GM18519 (cell line): ENCODE data around the gene OR51L1.
"Not testable (repeated sequence)": the region's sequence is repeated elsewhere in the genome, so short reads cannot be mapped to it uniquely, and the experiment has no call there.

Experiments used
- ATAC-seq: cut with Tn5 transposase; IDR thresholded peaks from one replicate; pipeline ENCODE4 v1.9.1; 2021; ENCODE audit warnings: mild to moderate bottlenecking, moderate library complexity; ENCODE audit not compliant: unreplicated experiment, low FRiP score

Gene OR51L1

GRCh38 chr11:4994551-4994950, at the start of gene OR51L1:
Gene OR51L1, plus strand, starts transcription at chr11:4994851. Its CDS starts 4,132 bp downstream, at chr11:4998983.
- ATAC-seq: no peak

GRCh38 chr11:4947505-4947904, 47.1 kb upstream of the OR51L1 start, which contains the start of gene OR51A4:
Gene OR51A4, minus strand, starts transcription at chr11:4947605. Its CDS starts 505 bp downstream, at chr11:4947100.
- ATAC-seq: no peak

GRCh38 chr11:4955613-4956012, 39.0 kb upstream of the OR51L1 start, which contains the start of gene OR51A2:
Gene OR51A2, minus strand, starts transcription at chr11:4955713. Its CDS starts 0 bp downstream, at chr11:4955713.
- not testable (repeated sequence) for ATAC-seq

GRCh38 chr11:4957396-4957795, 37.3 kb upstream of the OR51L1 start:
- ATAC-seq: no peak

GRCh38 chr11:4960877-4961276, 33.8 kb upstream of the OR51L1 start:
- ATAC-seq: no peak

GRCh38 chr11:4962816-4963215, 31.8 kb upstream of the OR51L1 start:
- no peak for ATAC-seq

- no peak for ATAC-seq
Observed at GRCh38 chr11:4975436-4975835, 19.2 kb upstream of the OR51L1 start.

GRCh38 chr11:4979036-4979435, 15.6 kb upstream of the OR51L1 start:
- no peak for ATAC-seq

- ATAC-seq: no peak
Observed at GRCh38 chr11:4982678-4983077, 12.0 kb upstream of the OR51L1 start.

GRCh38 chr11:4983841-4984240, 10.8 kb upstream of the OR51L1 start:
- ATAC-seq: no peak

- ATAC-seq: no peak
Observed at GRCh38 chr11:4991060-4991459, 3.6 kb upstream of the OR51L1 start.

GRCh38 chr11:5004424-5005274, 10.0 kb downstream of the OR51L1 start:
- no peak for ATAC-seq

GRCh38 chr11:5007561-5007960, 12.9 kb downstream of the OR51L1 start:
- ATAC-seq: no peak

GRCh38 chr11:5011254-5011653, 16.6 kb downstream of the OR51L1 start:
- no peak for ATAC-seq

- ATAC-seq: no peak
Observed at GRCh38 chr11:5013012-5013411, 18.4 kb downstream of the OR51L1 start.

- no peak for ATAC-seq
Observed at GRCh38 chr11:5021996-5022395, 27.3 kb downstream of the OR51L1 start.

GRCh38 chr11:5036669-5037068, 42.0 kb downstream of the OR51L1 start:
- no peak for ATAC-seq

GRCh38 chr11:5037926-5038325, 43.3 kb downstream of the OR51L1 start:
- no peak for ATAC-seq

- no peak for ATAC-seq
Observed at GRCh38 chr11:5038341-5038740, 43.7 kb downstream of the OR51L1 start.

GRCh38 chr11:5040876-5041275, 46.2 kb downstream of the OR51L1 start:
- ATAC-seq: no peak

- ATAC-seq: no peak
Observed at GRCh38 chr11:5042091-5042490, 47.4 kb downstream of the OR51L1 start.

- no peak for ATAC-seq
Observed at GRCh38 chr11:5043380-5043779, 48.7 kb downstream of the OR51L1 start.
